Caki2 (cell line): Measurements from ENCODE around the gene CPA5. TPM values are rescaled to one million over a fixed set of nuclear protein-coding genes. Genes with fewer than 3 reads are reported as not detected.
"Not testable (repeated sequence)": the region's sequence is repeated elsewhere in the genome, so short reads cannot be mapped to it uniquely, and the experiment has no call there.

Experiments used
- DNase-seq: peaks from one replicate; pipeline ENCODE4 v3.0.0-alpha.2; 2015; ENCODE audit warnings: low read depth
- in situ Hi-C: cut with HindIII; loops from 2 replicates; pipeline ENCODE4 v1.10.0; 2016; ENCODE audit warnings: low sequenced_read_pairs, low pct_unique_long_range_greater_than_20kb, mixed read lengths
- total RNA-seq: library from RNA; depleted of rRNA; stranded (reverse); fragments of >200 nt; shearing (Covaris generic); gene quantifications from 2 replicates; pipeline ENCODE4 v1.2.3, GENCODE V29; 2014; ENCODE audit warnings: low replicate concordance; rRNA removed

The CPA5 gene
- not detected in 2 replicates for total RNA-seq

DNA sequence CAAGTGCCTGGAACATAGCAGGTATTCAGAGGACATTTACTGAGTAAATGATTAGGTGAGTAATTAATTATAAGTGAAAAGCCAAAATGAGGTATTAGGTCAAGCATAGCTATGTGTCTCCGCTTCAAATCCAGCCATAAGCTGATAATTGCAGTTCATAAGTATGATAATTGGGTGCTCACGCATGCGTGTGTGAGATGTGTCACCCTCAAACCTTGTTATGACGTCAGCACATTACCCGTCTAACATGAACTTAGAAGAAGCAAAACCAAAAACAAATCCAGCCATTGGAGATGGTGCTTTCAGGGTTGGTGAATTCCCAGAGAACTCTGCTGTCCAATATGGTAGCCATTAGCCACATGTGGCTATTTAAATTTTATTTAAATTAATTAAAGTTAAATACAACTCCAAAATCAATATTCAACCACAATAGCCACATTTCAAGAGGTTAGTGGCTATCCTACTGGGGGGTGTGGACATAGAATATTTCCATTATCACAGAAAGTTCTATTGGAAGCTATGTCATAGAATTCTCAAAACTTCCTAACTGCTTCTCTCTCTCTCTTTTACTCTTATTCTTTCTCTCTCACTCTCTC, at the start of gene CPA5:
TSS of gene CPA5 (plus strand) at position 546 of the 596 bp plus-strand sequence. CDS start 1,670 bp downstream, outside the sequence.
- no peak for DNase-seq
- in situ Hi-C loops = no loop called here

DNA sequence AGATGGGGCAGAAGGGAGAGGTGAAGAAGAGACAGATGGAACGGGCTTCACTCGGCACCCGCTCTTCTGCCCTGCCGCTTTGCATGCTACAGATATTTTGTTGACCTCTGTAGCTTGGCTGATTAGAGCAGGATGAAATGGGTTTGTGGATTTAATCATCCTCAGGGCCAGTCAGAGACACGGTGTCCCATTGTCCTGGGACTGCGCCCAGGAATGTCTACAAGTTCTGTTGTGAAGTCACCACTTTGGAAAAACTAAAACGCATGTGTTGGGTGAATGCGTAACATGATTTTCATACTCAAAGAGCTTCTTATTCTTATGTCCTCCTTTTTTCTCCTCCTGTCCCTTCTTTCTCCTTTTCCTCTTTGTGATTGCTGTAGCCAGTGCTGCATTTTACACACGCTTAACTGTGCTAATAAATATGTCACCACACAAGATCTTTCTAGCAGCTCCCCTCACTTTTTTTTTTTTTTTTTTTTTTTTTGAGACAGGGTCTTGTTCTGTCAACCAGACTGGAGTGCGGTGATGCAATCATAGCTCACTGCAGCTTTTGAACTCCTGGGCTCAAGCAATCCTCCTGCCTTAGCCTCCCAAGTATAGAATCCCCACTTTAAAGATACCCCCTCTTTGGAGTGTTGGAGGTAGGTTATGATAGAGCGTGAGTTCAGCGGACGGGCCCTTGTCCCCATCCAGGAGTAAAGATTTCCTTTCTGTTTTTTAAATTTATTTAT, 48.2 kb upstream of the CPA5 start:
- DNase-seq = no peak
- in situ Hi-C loops = no loop called here

- DNase-seq = no peak
- in situ Hi-C loops = no loop called here
Observed at GRCh38 chr7:130297628-130298543, 46.7 kb upstream of the CPA5 start.

- no peak for DNase-seq
- in situ Hi-C loops = no loop called here
Observed at GRCh38 chr7:130298544-130299326, 45.9 kb upstream of the CPA5 start.

DNA sequence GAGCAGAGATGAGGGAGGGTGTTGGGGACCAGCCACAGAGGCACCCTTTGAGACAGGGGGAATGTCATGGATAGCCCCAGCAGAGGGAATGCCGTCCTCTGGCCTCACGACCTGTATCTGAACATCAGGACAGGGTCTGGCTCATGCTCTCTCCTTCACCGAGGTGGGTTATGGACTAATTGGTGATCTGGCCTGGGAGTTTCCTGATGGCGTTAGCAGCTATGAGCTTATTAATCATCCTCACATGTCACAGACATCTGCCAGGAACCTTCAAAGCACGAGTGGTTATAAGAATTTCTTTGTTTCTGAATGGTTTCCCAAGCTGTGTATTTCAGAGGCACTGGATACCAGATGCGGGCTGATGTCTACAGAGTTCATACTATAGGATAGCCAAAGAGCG, 44.8 kb upstream of the CPA5 start:
- in situ Hi-C loops = no loop called here
- DNase-seq = no peak

GRCh38 chr7:130301501-130302020, 43.1 kb upstream of the CPA5 start:
- in situ Hi-C loops = no loop called here

DNA sequence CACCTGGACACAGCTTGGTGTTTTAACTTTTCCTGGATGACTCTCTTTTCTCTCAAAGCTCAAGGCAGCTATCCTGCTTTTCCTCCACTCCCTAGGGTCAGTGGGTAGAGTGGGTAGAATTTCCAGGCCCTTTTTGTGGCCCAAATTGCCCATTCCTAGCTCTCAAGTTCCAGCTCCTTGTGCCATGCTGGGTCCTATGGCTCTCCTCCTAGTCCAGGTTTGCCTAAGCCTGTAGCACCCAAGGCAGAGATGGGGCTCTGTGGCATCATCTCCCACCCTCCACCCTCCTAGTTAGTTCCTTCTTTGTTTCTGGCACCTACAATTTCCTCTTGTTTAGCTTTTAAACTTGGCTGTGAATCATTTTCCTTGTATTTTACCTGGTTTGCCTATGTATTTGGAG, 42.0 kb upstream of the CPA5 start:
- DNase-seq = no peak
- in situ Hi-C loops = no loop called here

More at GRCh38 chr7:130301501-130302020, 43.1 kb upstream of the CPA5 start:
- DNase-seq = no peak

- DNase-seq = no peak
- in situ Hi-C loops = no loop called here
Observed at GRCh38 chr7:130303127-130303526, 41.5 kb upstream of the CPA5 start.

- in situ Hi-C loops = no loop called here
- DNase-seq = no peak
Observed at GRCh38 chr7:130303551-130303950, 41.1 kb upstream of the CPA5 start.

- in situ Hi-C loops = no loop called here
- no peak for DNase-seq
Observed at GRCh38 chr7:130303982-130304381, 40.6 kb upstream of the CPA5 start.

DNA sequence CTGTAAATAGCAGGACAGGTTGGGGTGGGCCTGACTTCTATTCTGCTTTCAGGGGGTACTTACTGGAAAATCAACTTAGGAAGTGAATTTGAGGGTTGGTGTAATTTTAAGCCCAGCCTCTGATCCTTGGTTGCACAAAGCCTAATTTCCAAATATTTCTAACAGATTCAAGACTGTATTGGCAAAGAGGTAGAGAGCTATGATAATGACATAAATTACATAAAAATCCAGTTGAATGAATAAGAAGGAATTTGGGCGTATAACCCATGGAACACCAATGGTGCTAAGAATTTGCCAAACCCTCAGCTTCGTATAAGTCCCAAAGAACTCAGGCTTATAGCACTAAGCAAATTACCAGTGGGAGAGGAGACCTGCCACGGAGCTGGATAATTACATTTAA, 39.7 kb upstream of the CPA5 start:
- in situ Hi-C loops = no loop called here
- no peak for DNase-seq

DNA sequence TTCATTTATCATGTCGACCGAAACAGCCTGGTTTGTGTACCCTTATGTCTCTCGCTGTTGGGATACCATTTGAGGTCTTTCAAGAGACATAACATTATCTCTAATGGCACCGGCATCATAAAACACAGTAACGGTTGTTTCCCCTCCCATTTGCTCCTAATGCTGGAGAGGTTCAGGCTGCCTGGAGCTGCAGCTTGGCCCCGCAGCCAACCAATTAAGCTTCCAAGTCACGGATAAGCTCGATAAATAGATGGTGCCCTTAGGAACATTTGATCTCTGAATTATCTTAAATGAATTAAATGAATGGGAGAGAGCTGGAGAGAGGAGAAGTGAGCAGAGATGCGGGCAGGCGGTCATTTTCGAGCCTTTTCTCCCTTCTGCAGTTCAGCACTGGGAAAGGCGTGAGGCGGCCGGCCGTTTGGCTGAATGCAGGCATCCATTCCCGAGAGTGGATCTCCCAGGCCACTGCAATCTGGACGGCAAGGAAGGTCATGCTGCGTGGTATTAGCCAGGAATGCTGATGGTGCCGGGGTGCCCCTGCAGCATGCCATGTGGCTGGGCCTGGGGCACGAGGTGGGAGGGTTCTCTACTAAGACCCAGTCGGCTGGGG, 39.1 kb upstream of the CPA5 start:
- DNase-seq = no peak
- in situ Hi-C loops = no loop called here

- in situ Hi-C loops = no loop called here
Observed at GRCh38 chr7:130309986-130310385, 34.6 kb upstream of the CPA5 start.

DNA sequence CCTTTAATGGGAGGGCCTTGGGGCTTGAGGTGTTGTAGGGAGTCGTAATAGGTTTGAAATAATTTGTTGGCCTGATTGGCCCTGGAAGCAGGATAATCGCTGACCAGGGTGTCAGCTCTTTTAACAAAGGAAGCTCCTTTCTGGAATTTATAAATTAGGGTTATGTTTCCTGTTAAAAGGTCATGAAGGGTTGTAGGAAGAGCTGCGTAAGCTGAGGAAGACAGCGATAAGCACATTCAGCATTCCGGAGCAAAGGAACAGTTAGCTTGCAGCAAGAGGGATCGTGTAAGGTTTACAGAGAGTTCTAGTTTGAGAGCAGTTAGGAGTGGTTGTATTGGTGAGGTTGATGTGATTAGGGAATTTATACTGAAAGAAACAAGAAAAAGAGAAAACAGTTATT, 30.3 kb upstream of the CPA5 start:
- DNase-seq = no peak
- in situ Hi-C loops = no loop called here

More at GRCh38 chr7:130309986-130310385, 34.6 kb upstream of the CPA5 start:
- DNase-seq = no peak

DNA sequence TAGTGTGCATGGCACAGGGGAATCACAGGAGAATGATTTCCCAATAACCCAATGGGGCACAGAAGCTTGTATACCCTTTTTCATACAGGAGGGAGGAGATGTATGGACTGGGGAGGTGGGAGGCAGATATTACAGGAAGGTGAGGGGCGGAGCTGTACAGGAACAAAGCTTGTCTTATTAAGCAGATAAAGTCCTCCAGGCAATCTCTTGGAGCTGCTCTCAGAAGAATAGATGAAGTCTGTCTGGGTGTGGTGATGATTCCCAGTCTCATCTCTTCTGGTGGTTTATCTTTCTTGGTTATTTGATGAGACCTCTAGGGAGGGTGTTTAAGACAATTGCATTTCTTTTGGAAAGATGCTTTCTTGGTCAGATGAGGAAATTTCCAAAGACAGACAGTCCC, 25.1 kb upstream of the CPA5 start:
- DNase-seq = no peak
- in situ Hi-C loops = no loop called here

DNA sequence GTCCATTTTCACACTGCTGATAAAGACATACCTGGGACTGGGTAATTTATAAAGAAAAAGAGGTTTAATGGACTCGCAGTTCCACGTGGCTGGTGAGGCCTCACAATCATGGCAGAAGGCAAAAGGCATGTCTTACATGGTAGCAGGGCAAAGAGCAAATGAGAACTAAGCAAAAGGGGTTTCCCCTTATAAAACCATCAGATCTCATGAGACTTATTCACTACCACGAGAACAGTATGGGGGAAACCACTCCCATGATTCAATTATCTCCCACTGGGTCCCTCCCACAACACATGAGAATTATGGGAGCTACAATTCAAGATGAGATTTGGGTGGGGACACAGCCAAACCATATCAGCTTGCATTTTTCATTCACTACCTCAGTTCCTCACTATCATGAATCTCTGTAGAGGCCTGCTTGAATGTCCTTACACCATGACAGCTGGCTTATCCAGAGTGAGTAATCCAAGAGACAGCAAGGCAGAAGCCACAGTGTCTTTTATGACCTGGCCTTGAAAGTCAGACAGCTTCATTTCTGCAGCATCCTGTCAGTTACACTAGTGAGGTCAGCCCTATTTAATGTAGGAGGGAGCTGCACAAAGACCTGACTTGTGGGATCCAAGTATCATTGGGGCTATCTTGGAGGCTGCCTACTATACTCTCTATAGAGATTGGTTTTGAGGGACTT, 22.9 kb upstream of the CPA5 start:
- DNase-seq, in situ Hi-C loops: not testable (repeated sequence)

- no peak for DNase-seq
- in situ Hi-C loops = no loop called here
Observed at GRCh38 chr7:130322615-130323014, 22.0 kb upstream of the CPA5 start.
